KG1 (cell line): ENCODE results near the gene ETV6.

Experiments used
- DNase-seq: peaks from one replicate; lab custom pipeline; 2025; lab: John Stamatoyannopoulos, UW

Gene ETV6

DNA sequence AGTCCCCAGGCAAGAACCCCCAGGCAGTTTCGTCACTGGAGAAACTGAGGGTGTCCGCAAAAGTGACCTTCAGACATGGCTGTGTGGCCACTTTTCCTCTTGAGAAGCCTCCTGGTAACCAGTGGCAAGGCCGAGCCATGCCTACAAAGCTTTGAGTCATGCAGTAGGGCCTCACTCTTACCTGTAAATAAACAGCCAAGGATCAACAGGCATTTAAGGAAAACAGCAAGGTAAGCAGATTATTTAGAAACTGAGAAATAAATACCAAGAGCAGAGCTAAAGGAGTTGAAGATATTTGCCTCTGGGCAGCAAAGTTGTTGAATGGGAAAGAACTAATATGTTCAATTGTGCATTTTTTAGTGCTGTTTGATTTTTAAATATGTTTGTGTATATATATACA, 280.2 kb downstream of the ETV6 start:
- DNase-seq: no peak

DNA sequence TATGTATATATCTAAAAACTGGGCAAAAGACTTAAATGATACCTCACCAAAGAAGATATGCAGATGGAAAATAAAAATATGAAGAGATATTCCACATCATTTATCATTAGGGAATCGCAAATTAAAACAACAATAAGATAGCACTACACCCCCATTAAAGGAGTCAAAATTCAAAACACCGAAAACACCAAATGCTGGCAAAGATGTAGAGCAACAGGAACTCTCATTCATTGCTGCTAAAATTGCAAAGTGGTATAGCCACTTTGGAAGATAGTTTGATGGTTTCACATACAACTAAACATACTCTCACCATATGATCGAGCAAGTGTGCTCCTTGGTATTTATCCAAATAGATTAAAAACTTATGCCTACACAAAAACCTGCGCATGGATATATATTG, 289.7 kb downstream of the ETV6 start:
- no peak for DNase-seq

DNA sequence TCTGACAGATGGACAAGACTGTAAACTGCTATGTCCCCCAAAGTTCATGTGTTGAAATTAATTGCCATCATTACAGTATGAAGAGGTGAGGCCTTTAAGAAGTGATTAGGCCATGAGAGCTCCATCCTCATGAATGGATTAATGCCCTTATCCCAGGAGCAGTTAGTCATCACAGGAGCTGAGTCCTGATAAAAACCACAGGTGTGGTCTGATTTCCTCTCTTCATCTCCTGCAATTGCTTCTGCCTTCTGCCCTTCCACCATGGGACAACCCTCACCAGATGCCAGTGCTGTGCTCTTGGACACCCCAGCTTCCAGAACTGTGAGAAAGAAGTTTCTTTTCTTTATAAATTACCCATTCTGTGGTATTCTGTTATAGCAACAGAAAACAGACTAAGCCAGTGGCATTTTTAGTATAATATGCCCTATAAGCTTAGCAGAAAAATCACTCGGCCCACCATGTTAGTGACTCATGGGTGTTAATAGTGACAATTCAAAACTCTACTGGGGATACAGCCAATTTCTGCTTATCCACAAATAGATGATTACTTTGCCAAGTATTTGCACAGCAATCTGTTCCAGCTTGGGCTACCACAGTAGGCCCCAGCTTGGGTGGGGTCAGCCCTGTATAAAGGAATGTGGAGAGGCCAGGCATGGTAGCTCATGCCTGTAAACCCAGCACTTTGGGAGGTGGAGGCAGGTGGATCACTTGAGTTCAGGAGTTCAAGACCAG, 292.3 kb downstream of the ETV6 start:
- no peak for DNase-seq

DNA sequence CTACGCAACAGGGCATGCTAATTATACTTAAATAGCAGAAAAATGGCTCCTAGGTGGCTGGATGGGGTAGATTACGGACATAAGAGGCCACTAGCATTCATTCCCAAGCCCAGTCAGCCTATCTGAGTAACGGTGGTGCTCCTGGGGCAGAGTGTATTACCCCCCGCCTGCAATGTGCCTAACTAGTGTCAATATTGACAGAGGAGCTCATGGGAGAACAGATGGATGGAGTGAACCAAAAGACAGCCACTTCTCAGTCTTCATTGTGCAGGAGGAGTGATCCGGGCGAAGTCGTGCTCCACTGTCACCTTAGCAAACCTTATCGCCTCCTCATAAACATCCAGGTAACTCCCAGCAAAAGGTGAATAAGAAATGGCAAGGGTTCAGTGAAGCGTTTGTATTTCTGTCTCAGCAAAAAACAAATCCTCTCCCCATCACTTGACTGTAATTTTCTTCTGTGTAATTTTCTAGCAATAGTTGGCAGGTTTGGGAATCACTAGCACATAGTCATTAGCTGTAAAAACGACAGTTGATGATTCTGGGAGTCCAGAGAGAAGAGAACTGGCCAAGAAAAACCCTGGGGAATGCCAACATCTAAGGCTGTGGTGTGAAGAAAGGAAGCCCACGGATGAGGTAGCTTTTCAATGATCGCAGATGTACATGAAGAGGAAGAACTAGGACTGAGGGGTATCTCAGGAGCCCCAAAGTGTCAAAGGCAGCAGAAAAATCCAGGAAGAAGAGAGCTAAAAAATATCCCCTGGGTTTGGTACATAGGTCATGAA, 294.6 kb downstream of the ETV6 start:
- DNase-seq: no peak
